HepG2 (cell line): ENCODE data around the gene LDLRAD4. TPM values are rescaled to one million over a fixed set of nuclear protein-coding genes. Genes with fewer than 3 reads are reported as not detected.
A peak's percentile ranks its signal among the peaks of the same experiment; 100 is the strongest.

Experiments used
- ATAC-seq: fragments of 200-7000 bp; cut with Tn5 transposase; 3 replicates; pipeline ENCODE4 v1.9.1; 2020; ENCODE audit warnings: mild to moderate bottlenecking, moderate library complexity
- BruUV-seq: library from RNA; stranded (reverse); fragments of 400-500 nt; replicated peaks from 2 replicates; lab custom pipeline; 2021; lab: Mats Ljungman, UMichigan
- CTCF ChIA-PET: fragments of 300-600 bp; formaldehyde crosslinking; extraction: SDS; loops from one replicate; lab custom pipeline; 2021; ENCODE audit warnings: low total read pairs, inconsistent platforms, low intra/inter-chr PET ratio; lab: Yijun Ruan, JAX
- POLR2A ChIA-PET: fragments of 350-600 bp; sonication (Branson Sonifier 250); formaldehyde crosslinking; loops from one replicate; lab custom pipeline; 2020; ENCODE audit warnings: antibody characterized with exemption, inconsistent platforms; lab: Yijun Ruan, JAX
- DNase-seq: peaks from one replicate; pipeline ENCODE4 v3.0.0-alpha.2; 2015; ENCODE audit warnings: low spot score
- FAIRE-seq: peaks from 3 replicates; lab custom pipeline; 2011; peaks lifted over from hg19 to GRCh38; lab: Jason Lieb, UNC
- H2AFZ ChIP-seq: one replicate; pipeline ENCODE4 v1.6.1; 2011; ENCODE audit warnings: low read length, inconsistent platforms
- H3K27ac ChIP-seq: fragments of 300-600 bp; 3 replicates; pipeline ENCODE4 v1.8.0; 2011; ENCODE audit warnings: mixed run types, mild to moderate bottlenecking, mixed read lengths, low read length, inconsistent platforms; ENCODE audit not compliant: insufficient read depth; ENCODE audit errors: extremely low read length
- H3K27me3 ChIP-seq, 2 experiments: fragments of 200-600 bp in 1 of 2; 2 replicates in 1 of 2; 3 replicates in 1 of 2; pipeline versions ENCODE4 v1.6.0 to v1.8.0; 2011; ENCODE audit warnings: low read length in 2 of 2, mild to moderate bottlenecking in 2 of 2, moderate library complexity in 2 of 2, inconsistent platforms in 1 of 2; ENCODE audit not compliant: insufficient read depth in 2 of 2, control insufficient read depth in 1 of 2
- H3K36me3 ChIP-seq, 2 experiments: fragments of 200-600 bp in 1 of 2; replicated peaks in 1 of 2; 2 replicates in 1 of 2; 3 replicates in 1 of 2; pipeline versions ENCODE4 v1.5.1 to v1.8.0; 2011; ENCODE audit warnings: low read length in 2 of 2, inconsistent platforms in 1 of 2; ENCODE audit not compliant: insufficient read depth in 2 of 2, control insufficient read depth in 1 of 2
- H3K4me1 ChIP-seq: 2 replicates; pipeline ENCODE4 v1.5.1; 2012; ENCODE audit warnings: low read length, inconsistent platforms; ENCODE audit not compliant: insufficient read depth
- H3K4me2 ChIP-seq: 2 replicates; pipeline ENCODE4 v1.6.0; 2011; ENCODE audit warnings: low read depth, low read length, inconsistent platforms
- H3K4me3 ChIP-seq, 3 experiments: fragments of 200-600 bp in 1 of 3; sonication (generic), shearing (Covaris generic) in 1 of 3; replicated peaks in 1 of 3; 2 replicates each; pipeline ENCODE4 v1.5.1; 2011 to 2016; ENCODE audit warnings: low read length in 3 of 3, inconsistent platforms in 2 of 3, low read depth in 2 of 3, mild to moderate bottlenecking in 2 of 3, control low read depth in 1 of 3, mixed read lengths in 1 of 3; ENCODE audit not compliant: insufficient read depth in 1 of 3
- H3K79me2 ChIP-seq: one replicate; pipeline ENCODE4 v1.6.1; 2011; ENCODE audit warnings: low read length, inconsistent platforms; ENCODE audit not compliant: insufficient read depth
- H3K9ac ChIP-seq: 2 replicates; pipeline ENCODE4 v1.6.0; 2011; ENCODE audit warnings: mild to moderate bottlenecking, low read depth, low read length, inconsistent platforms; ENCODE audit not compliant: insufficient read depth
- H3K9me3 ChIP-seq: 2 replicates; pipeline ENCODE4 v1.5.1; 2012; ENCODE audit warnings: mild to moderate bottlenecking, low read length
- H4K20me1 ChIP-seq: 2 replicates; pipeline ENCODE4 v1.6.0; 2011; ENCODE audit warnings: inconsistent platforms, mild to moderate bottlenecking, low read length, moderate library complexity; ENCODE audit not compliant: insufficient read depth
- MIER2 ChIP-seq: IDR thresholded peaks from 2 replicates; pipeline ENCODE4 v1.6.1; 2016; ENCODE audit warnings: missing biosample characterization, missing genetic modification reagents
- SETDB1 ChIP-seq: sonication (generic); formaldehyde crosslinking; IDR thresholded peaks from 2 replicates; pipeline ENCODE4 v1.5.1; 2020; ENCODE audit warnings: missing genetic modification reagents, mild to moderate bottlenecking, borderline replicate concordance
- WGBS: methylation state at CpG from one replicate; pipeline ENCODE4 v1.1.6; 2017; ENCODE audit warnings: low lambda C conversion rate; 5-methylcytosine and 5-hydroxymethylcytosine counted together
- in situ Hi-C: cut with HindIII; loops from 2 replicates; pipeline ENCODE4 v1.10.0; 2017; ENCODE audit warnings: low pct_unique_long_range_greater_than_20kb; ENCODE audit not compliant: extremely low pct_ligation_motif_present
- intact Hi-C: fragments of 100-400 bp; cut with micrococcal nuclease; formaldehyde crosslinking; loops from one replicate; pipeline ENCODE4 v1.10.0; 2022; ENCODE audit not compliant: unreplicated experiment
- polyA plus RNA-seq, 8 experiments: library from polyadenylated mRNA; depleted of rRNA in 3 of 8; stranded (reverse) in 7 of 8; unstranded in 1 of 8; fragments of >200 nt; fragmentation: Illumina TruSeq in 4 of 8; extraction: Trizol in 4 of 8; gene quantifications; 2 replicates each; pipeline versions ENCODE4 v1.2.1 to v1.2.3, GENCODE V29; 2011 to 2016; ENCODE audit warnings: low read depth in 4 of 8, missing spikeins in 1 of 8, mixed read lengths in 1 of 8; ENCODE audit not compliant: insufficient read depth in 1 of 8
- total RNA-seq, 5 experiments: library from RNA; depleted of rRNA; stranded (reverse); fragments of >200 nt; fragmentation: Illumina TruSeq; extraction: Trizol; gene quantifications; 2 replicates each; pipeline ENCODE4 v1.2.3, GENCODE V29; 2016; ENCODE audit warnings: low read depth in 1 of 5
- TF ChIP-seq, protein P1 (sequence below), 2 experiments: fragments of 450-650 bp in 1 of 2; sonication (generic) in 1 of 2; formaldehyde crosslinking in 1 of 2; IDR thresholded peaks; 2 replicates each; pipeline versions ENCODE4 v1.6.1 to v1.8.0; 2016 to 2022; ENCODE audit warnings: antibody characterized with exemption in 1 of 2, mild to moderate bottlenecking in 1 of 2, missing genetic modification reagents in 1 of 2

LDLRAD4 gene
- total and polyA plus RNA-seq, 2 of the 13 experiments (the other 11 are each of a cell fraction or from before 2014, with no cell fraction given) = 13.6 to 20.9 TPM

- H3K4me1 ChIP-seq = peaks cover 13% of the 10 kb centered on the region; the same call in 1 of the 2 replicates
- H4K20me1 ChIP-seq = no peaks in the 10 kb centered on the region
- in situ Hi-C loops = no loop called here
- no peak for DNase-seq
- CTCF ChIA-PET = no interaction called here
- WGBS = 97% methylated on average over 2 of the region's 8 CpGs
- H2AFZ ChIP-seq = no peak overlapping the region
- no peak overlapping the region for H3K4me2 ChIP-seq
- H3K79me2 ChIP-seq = no peaks in the 10 kb centered on the region
- BruUV-seq = no TSS peak
- TF ChIP-seq, protein P1, sequence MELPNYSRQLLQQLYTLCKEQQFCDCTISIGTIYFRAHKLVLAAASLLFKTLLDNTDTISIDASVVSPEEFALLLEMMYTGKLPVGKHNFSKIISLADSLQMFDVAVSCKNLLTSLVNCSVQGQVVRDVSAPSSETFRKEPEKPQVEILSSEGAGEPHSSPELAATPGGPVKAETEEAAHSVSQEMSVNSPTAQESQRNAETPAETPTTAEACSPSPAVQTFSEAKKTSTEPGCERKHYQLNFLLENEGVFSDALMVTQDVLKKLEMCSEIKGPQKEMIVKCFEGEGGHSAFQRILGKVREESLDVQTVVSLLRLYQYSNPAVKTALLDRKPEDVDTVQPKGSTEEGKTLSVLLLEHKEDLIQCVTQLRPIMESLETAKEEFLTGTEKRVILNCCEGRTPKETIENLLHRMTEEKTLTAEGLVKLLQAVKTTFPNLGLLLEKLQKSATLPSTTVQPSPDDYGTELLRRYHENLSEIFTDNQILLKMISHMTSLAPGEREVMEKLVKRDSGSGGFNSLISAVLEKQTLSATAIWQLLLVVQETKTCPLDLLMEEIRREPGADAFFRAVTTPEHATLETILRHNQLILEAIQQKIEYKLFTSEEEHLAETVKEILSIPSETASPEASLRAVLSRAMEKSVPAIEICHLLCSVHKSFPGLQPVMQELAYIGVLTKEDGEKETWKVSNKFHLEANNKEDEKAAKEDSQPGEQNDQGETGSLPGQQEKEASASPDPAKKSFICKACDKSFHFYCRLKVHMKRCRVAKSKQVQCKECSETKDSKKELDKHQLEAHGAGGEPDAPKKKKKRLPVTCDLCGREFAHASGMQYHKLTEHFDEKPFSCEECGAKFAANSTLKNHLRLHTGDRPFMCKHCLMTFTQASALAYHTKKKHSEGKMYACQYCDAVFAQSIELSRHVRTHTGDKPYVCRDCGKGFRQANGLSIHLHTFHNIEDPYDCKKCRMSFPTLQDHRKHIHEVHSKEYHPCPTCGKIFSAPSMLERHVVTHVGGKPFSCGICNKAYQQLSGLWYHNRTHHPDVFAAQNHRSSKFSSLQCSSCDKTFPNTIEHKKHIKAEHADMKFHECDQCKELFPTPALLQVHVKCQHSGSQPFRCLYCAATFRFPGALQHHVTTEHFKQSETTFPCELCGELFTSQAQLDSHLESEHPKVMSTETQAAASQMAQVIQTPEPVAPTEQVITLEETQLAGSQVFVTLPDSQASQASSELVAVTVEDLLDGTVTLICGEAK (IDR thresholded peaks at IDR 0.05) = peak; percentile 16; the same call in 1 of the 2 replicates
- TF ChIP-seq, protein P1 (CRISPR knock-in tag; IDR thresholded peaks at IDR 0.05) = peak; percentile 98
- TF ChIP-seq SETDB1 (no peak), MIER2 (CRISPR knock-in tag) (no peak)
- TF ChIP-seq, all 625 proteins: peak for 1
- Histone ChIP-seq H3K9me3 (no peaks in the 10 kb centered on the region), H3K4me3 (no peak overlapping the region), H3K36me3 (no peaks in the 10 kb centered on the region), H3K9ac (no peak overlapping the region), H3K27me3 (no peaks in the 10 kb centered on the region), H3K27ac (no peak overlapping the region)
- no peak for FAIRE-seq
- ATAC-seq = no peak
- POLR2A ChIA-PET = no interaction called here
- intact Hi-C loops = no loop called here
Observed at GRCh38 chr18:13372531-13372951, 154.0 kb downstream of the LDLRAD4 start.
